RWPE1 (cell line): ENCODE measurements around the gene CNIH1.
"Not testable (repeated sequence)": the region's sequence is repeated elsewhere in the genome, so short reads cannot be mapped to it uniquely, and the experiment has no call there.

Experiments used
- CTCF ChIA-PET: fragments of 350-600 bp; sonication (Branson Sonifier 250); formaldehyde crosslinking; extraction: SDS; loops from one replicate; lab custom pipeline; 2021; lab: Yijun Ruan, JAX
- POLR2A ChIA-PET: fragments of 400-600 bp; formaldehyde crosslinking; extraction: SDS; loops from one replicate; lab custom pipeline; 2020; ENCODE audit warnings: antibody characterized with exemption; ENCODE audit not compliant: low non-redundant PET; lab: Yijun Ruan, JAX
- DNase-seq: peaks from one replicate; pipeline ENCODE4 v3.0.0; 2012; ENCODE audit warnings: low spot score
- H3K27ac ChIP-seq: fragments of 450-650 bp; 2 replicates; pipeline ENCODE4 v1.5.1; 2017
- TF ChIP-seq, protein P1 (sequence below): fragments of 450-650 bp; conservative IDR thresholded peaks from 2 replicates; pipeline ENCODE4 v1.5.1; 2017; ENCODE audit warnings: low read depth, mild to moderate bottlenecking

Gene CNIH1

DNA sequence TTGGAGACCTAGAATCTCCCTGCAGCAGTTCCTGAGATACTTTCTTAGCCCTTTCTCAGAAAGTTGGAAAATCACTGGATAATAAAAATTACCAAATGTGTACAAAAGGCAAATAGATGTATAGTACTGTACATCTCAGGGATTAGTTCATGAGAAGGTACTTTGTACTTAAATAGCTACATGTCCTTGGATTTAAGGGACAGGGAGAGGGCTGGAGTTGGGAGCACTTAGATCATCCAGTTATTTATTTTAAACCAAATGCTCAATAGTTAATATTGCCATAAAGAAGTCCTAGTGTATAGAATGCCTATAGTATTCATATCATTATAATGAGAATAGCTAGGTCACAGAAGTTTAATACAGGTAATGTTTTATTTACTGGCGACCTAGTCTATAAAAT is 31.0 kb downstream of the CNIH1 start:
- TF ChIP-seq, protein P1, sequence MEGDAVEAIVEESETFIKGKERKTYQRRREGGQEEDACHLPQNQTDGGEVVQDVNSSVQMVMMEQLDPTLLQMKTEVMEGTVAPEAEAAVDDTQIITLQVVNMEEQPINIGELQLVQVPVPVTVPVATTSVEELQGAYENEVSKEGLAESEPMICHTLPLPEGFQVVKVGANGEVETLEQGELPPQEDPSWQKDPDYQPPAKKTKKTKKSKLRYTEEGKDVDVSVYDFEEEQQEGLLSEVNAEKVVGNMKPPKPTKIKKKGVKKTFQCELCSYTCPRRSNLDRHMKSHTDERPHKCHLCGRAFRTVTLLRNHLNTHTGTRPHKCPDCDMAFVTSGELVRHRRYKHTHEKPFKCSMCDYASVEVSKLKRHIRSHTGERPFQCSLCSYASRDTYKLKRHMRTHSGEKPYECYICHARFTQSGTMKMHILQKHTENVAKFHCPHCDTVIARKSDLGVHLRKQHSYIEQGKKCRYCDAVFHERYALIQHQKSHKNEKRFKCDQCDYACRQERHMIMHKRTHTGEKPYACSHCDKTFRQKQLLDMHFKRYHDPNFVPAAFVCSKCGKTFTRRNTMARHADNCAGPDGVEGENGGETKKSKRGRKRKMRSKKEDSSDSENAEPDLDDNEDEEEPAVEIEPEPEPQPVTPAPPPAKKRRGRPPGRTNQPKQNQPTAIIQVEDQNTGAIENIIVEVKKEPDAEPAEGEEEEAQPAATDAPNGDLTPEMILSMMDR = no peak
- POLR2A ChIA-PET = no interaction called here
- H3K27ac ChIP-seq = no peak overlapping the region
- CTCF ChIA-PET = no interaction called here
- DNase-seq = no peak

- DNase-seq, H3K27ac ChIP-seq, POLR2A ChIA-PET, CTCF ChIA-PET: not testable (repeated sequence)
These were observed 37.7 kb downstream of the CNIH1 start for GRCh38 chr14:54403401-54404005.

DNA sequence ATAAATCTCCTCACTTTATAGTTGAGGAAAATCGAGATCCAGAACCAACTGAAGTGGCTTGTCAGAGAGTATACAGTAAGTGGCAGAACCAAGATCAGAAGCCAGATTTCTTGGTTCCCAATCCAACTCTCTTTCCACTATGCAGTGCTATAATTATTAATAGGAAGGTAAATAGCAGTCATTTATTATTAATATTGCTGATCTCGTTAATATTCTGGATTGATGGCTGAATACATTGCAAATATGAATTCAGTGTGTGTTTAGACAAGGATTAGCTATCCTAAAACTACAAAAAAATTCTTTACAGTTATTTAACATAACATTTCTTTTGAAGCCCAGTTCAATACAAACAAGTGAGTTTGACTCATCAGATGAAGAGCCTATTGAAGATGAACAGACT is 41.6 kb downstream of the CNIH1 start:
- TF ChIP-seq, protein P1 = no peak
- DNase-seq = no peak
- ChIA-PET CTCF (interaction anchor here (0.6 to 1.0 kb wide), 3 partner anchors 42 to 940 kb away, joined by 3 to 4 read pairs (median 4); no protein-coding TSS in a partner anchor), POLR2A (no interaction called here)
- no peak overlapping the region for H3K27ac ChIP-seq

- TF ChIP-seq, protein P1 = peak; percentile 50
- peak within 1 kb of the TSS; percentile 76 for H3K27ac ChIP-seq
- peak; percentile 99 for DNase-seq
- ChIA-PET CTCF (interaction anchor here (0.6 to 1.7 kb wide), 4 partner anchors 11 to 54 kb away, joined by 3 to 4 read pairs (median 4); no protein-coding TSS in a partner anchor), POLR2A (no interaction called here)
These were observed 44.5 kb downstream of the CNIH1 start, which contains the start of gene CDKN3 for GRCh38 chr14:54396493-54397335. CDKN3 (plus strand) TSS chr14:54397007; CDS start chr14:54397069, 62 bp downstream.

DNA sequence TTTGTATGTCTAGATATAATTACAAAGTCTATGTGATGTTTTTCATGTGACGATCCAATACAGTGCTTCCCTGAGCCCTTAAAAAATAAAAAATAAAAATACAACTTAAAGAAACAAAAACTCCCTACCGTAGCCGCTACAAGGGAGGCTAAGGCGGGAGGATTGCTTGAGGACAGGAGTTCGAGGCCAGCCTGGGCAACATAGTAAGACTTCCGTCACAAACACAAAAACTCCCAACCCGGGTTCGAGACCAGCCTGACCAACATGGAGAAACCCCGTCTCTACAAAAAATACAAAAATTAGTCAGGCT is 45.0 kb downstream of the CNIH1 start:
- H3K27ac ChIP-seq = peak overlapping the region; percentile 76

GRCh38 chr14:54395716-54396115 is 45.5 kb downstream of the CNIH1 start:
- H3K27ac ChIP-seq = no peak overlapping the region
- no peak for DNase-seq
- POLR2A ChIA-PET = no interaction called here
- TF ChIP-seq, protein P1 = no peak
- CTCF ChIA-PET = interaction anchor here (0.6 to 1.2 kb wide), 6 partner anchors 10 to 176 kb away, joined by 3 to 4 read pairs (median 3); no protein-coding TSS in a partner anchor

More for the DNA sequence above, 45.0 kb downstream of the CNIH1 start:
- ChIA-PET POLR2A (no interaction called here), CTCF (interaction anchor here (0.6 to 1.2 kb wide), 3 partner anchors 10 to 53 kb away, joined by 3 to 4 read pairs (median 3); no protein-coding TSS in a partner anchor)
- no peak for DNase-seq
- TF ChIP-seq, protein P1 = no peak
